Heart left ventricle (tissue), 13 donors: ENCODE data around the gene UBTD1.
"Not testable (repeated sequence)": the region's sequence is repeated elsewhere in the genome, so short reads cannot be mapped to it uniquely, and the experiment has no call there.

Experiments used
- CTCF ChIP-seq, 12 donors: fragments of 200-600 bp; sonication (generic) in 4 of 12; IDR thresholded peaks; one replicate each; pipeline versions ENCODE4 v1.5.0 to v1.8.0; 2018 to 2022; ENCODE audit warnings: antibody characterized with exemption in 12 of 12, mild to moderate bottlenecking in 5 of 12
- POLR2A ChIP-seq, 2 donors: fragments of 450-650 bp; IDR thresholded peaks; one replicate each; pipeline ENCODE4 v1.6.1; 2017; ENCODE audit warnings: antibody characterized with exemption in 2 of 2, mild to moderate bottlenecking in 2 of 2, moderate library complexity in 2 of 2
- donor health status: ischemic (EF 13 %, LVEDD 7.1; RV severe dilation, severe dysfunction).
- donor health status: DM: no; HTN: yes; CAD: no.
- donor health status: DM: no; HTN: no; CAD: no.
- donor health status: ischemic (EF 25% LVEDD 6.9; RV normal size, moderate dysfunction).
- donor health status: ischemic (EF 25% LVEDD 5.7; RV mildly dilated, moderate dysfunction).
- donor health status: ischemic (EF 35%, LVEDD 5.7; RV mildly dilated, moderate dysfunction).
- donor health status: nonischemic (EF 11% LVEDD 7.7; RV severe dilation, severe dysfunction).
- donor health status: DM: yes; HTN: yes; CAD: no.
- donor health status: PGD.
- donor health status: ischemic (EF 29% LVEDD 5.4; RV normal size, mild dysfunction).
- donor health status: nonischemic (EF 23%, LVEDD 6.1; RV moderate dilation, normal function).

- not testable (repeated sequence) for TF ChIP-seq CTCF, POLR2A (IDR thresholded peaks at IDR 0.05)
These were observed 56.8 kb downstream of the UBTD1 start for GRCh38 chr10:97555541-97555940.
